ENCODE data around the gene ZNF646.

- TF ChIP-seq, protein P1, sequence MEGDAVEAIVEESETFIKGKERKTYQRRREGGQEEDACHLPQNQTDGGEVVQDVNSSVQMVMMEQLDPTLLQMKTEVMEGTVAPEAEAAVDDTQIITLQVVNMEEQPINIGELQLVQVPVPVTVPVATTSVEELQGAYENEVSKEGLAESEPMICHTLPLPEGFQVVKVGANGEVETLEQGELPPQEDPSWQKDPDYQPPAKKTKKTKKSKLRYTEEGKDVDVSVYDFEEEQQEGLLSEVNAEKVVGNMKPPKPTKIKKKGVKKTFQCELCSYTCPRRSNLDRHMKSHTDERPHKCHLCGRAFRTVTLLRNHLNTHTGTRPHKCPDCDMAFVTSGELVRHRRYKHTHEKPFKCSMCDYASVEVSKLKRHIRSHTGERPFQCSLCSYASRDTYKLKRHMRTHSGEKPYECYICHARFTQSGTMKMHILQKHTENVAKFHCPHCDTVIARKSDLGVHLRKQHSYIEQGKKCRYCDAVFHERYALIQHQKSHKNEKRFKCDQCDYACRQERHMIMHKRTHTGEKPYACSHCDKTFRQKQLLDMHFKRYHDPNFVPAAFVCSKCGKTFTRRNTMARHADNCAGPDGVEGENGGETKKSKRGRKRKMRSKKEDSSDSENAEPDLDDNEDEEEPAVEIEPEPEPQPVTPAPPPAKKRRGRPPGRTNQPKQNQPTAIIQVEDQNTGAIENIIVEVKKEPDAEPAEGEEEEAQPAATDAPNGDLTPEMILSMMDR (IDR thresholded peaks at IDR 0.05) = no peak
- no peak for TF ChIP-seq POLR2A (IDR thresholded peaks at IDR 0.05)
Measured at GRCh38 chr16:31077592-31078396, 3.6 kb downstream of the ZNF646 start.
